ENCODE results near the gene TMEM234. TPM values are rescaled to one million over a fixed set of nuclear protein-coding genes. Genes with fewer than 3 reads are reported as not detected.

TMEM234 gene
- total and polyA plus RNA-seq, 2 of the 4 experiments (the other 2 are of a cell fraction), result 10.8 to 22.7 TPM

DNA sequence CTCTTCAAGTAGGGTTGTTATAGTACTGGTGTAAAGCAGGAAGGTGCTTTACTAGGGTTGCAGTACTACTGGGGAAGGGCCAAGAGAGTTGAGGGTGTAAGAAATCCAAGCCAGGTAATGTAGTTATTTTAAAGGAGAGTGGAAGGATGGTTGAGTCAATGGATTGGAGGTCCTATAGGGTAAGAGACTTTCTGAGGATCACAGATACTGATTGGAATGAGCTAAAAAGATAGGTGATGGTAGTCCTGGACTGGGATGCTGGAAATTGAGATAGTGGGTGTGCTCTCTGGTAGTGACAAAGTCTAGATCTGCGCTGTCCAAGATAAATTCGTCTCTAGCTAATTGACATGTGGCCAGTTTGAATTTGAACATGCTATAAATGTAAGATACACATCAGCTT is 35.7 kb downstream of the TMEM234 start:
- Histone ChIP-seq H3K27ac (ENCODE audit: insufficient read depth, low read length) (no peak overlapping the region), H2BK15ac (ENCODE audit: low read depth, low read length) (no peak overlapping the region), H3K27me3 (ENCODE audit: control insufficient read depth, insufficient read depth, low read length) (no peaks in the 10 kb centered on the region), H3K9me3 (ENCODE audit: control insufficient read depth, insufficient read depth, low read length) (no peaks in the 10 kb centered on the region), H3K9ac (ENCODE audit: low read depth, low read length) (no peak overlapping the region), H3K4me2 (ENCODE audit: low read depth, low read length) (no peak overlapping the region), H2AFZ (replicated peaks; ENCODE audit: low read length, poor library complexity) (no peak overlapping the region), H2AK9ac (replicated peaks; ENCODE audit: low read depth, low read length, poor library complexity) (no peak overlapping the region), H3K4me3 (ENCODE audit: insufficient read depth, low read depth, low read length) (no peak overlapping the region), H3K36me3 (ENCODE audit: control insufficient read depth, insufficient read depth, low read length) (peaks cover 73% of the 10 kb centered on the region), H3K23ac (ENCODE audit: low read depth, low read length) (peak overlapping the region; percentile 52; the same call in 1 of the 2 replicates), H2BK20ac (ENCODE audit: low read depth, low read length) (no peak overlapping the region), H3K18ac (ENCODE audit: low read depth, low read length) (no peak overlapping the region), H2BK120ac (ENCODE audit: low read depth, low read length) (no peak overlapping the region; the same call in 1 of the 2 replicates), H3K9me1 (ENCODE audit: insufficient read depth, low read length) (peaks cover 10% of the 10 kb centered on the region; the same call in 1 of the 2 replicates), H2BK5ac (ENCODE audit: low read depth, low read length, poor library complexity, severe bottlenecking) (no peak overlapping the region), H2AK5ac (ENCODE audit: low read depth, low read length) (no peak overlapping the region), H3K4me1 (ENCODE audit: control insufficient read depth, insufficient read depth, low read length) (peaks cover 16% of the 10 kb centered on the region), H3K4ac (ENCODE audit: low read depth, low read length) (no peak overlapping the region), H3K14ac (replicated peaks; ENCODE audit: low read depth, low read length) (no peak overlapping the region), H4K8ac (ENCODE audit: low read depth in 2 of 2, low read length in 2 of 2) (no peak overlapping the region; a peak in 1 of 4 replicates), H4K20me1 (ENCODE audit: insufficient read depth, low read length) (peaks cover 48% of the 10 kb centered on the region), H4K5ac (ENCODE audit: low read depth, low read length) (no peak overlapping the region), H3K79me1 (ENCODE audit: low read depth in 1 of 2, low read length in 2 of 2) (peaks cover 35 to 70% of the 10 kb centered on the region in 2 experiments), H4K91ac (ENCODE audit: insufficient read depth, low read depth, low read length) (0 out of 2 replicates have a peak overlapping the region, but pooled peaks have one; percentile 15), H3K56ac (ENCODE audit: extremely low read depth, insufficient read depth, low read length) (no peak overlapping the region)
- ATAC-seq (ENCODE audit: low read depth), result no peak
- dilution Hi-C loops (cut with HindIII; ENCODE audit: low sequenced_read_pairs, unreplicated experiment) (no loop called here), in situ Hi-C loops (cut with MboI; ENCODE audit: low sequenced_read_pairs) (no loop called here), intact Hi-C loops (cut with micrococcal nuclease) (no loop called here)
- no CpG with 5 or more reads among the region's 2 CpGs for WGBS, 2 experiments (ENCODE audit: extremely low coverage in 2 of 2, insufficient read length in 1 of 2)
- POLR2A ChIA-PET (ENCODE audit: unreplicated experiment), result no interaction called here
- no peak for DNase-seq
- CTCF ChIA-PET, result no interaction called here
- BruUV-seq (replicated peaks), result no TSS peak
- TF ChIP-seq, protein P1, sequence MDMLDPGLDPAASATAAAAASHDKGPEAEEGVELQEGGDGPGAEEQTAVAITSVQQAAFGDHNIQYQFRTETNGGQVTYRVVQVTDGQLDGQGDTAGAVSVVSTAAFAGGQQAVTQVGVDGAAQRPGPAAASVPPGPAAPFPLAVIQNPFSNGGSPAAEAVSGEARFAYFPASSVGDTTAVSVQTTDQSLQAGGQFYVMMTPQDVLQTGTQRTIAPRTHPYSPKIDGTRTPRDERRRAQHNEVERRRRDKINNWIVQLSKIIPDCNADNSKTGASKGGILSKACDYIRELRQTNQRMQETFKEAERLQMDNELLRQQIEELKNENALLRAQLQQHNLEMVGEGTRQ (IDR thresholded peaks at IDR 0.05; ENCODE audit: low read depth, low read length), result no peak
- TF ChIP-seq MAFK (IDR thresholded peaks at IDR 0.05; ENCODE audit: low read depth, low read length), result no peak
- TF ChIP-seq, protein P2, sequence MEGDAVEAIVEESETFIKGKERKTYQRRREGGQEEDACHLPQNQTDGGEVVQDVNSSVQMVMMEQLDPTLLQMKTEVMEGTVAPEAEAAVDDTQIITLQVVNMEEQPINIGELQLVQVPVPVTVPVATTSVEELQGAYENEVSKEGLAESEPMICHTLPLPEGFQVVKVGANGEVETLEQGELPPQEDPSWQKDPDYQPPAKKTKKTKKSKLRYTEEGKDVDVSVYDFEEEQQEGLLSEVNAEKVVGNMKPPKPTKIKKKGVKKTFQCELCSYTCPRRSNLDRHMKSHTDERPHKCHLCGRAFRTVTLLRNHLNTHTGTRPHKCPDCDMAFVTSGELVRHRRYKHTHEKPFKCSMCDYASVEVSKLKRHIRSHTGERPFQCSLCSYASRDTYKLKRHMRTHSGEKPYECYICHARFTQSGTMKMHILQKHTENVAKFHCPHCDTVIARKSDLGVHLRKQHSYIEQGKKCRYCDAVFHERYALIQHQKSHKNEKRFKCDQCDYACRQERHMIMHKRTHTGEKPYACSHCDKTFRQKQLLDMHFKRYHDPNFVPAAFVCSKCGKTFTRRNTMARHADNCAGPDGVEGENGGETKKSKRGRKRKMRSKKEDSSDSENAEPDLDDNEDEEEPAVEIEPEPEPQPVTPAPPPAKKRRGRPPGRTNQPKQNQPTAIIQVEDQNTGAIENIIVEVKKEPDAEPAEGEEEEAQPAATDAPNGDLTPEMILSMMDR (conservative IDR thresholded peaks at IDR 0.05; ENCODE audit: low read depth, low read length), result no peak
- no peak for TF ChIP-seq BHLHE40 (IDR thresholded peaks at IDR 0.05; ENCODE audit: low read depth, low read length)
- TF ChIP-seq MAZ (IDR thresholded peaks at IDR 0.05; ENCODE audit: borderline replicate concordance, low read depth, low read length), result no peak
- no peak for TF ChIP-seq RCOR1 (IDR thresholded peaks at IDR 0.05; ENCODE audit: insufficient replicate concordance, low read length)
- no peak for TF ChIP-seq CHD1 (IDR thresholded peaks at IDR 0.05; ENCODE audit: low read depth, low read length)
- no peak for TF ChIP-seq MXI1 (IDR thresholded peaks at IDR 0.05; ENCODE audit: borderline replicate concordance, low read depth, low read length)
- no peak for TF ChIP-seq NFE2L2 (IDR thresholded peaks at IDR 0.05; ENCODE audit: low read depth, low read length)
- TF ChIP-seq FOS (IDR thresholded peaks at IDR 0.05; ENCODE audit: low read depth, low read length), result no peak
- TF ChIP-seq SMC3 (IDR thresholded peaks at IDR 0.05; ENCODE audit: low read depth, low read length), result no peak
- no peak for TF ChIP-seq POLR2A (IDR thresholded peaks at IDR 0.05; ENCODE audit: low read depth, low read length)
- no peak for TF ChIP-seq RAD21 (IDR thresholded peaks at IDR 0.05; ENCODE audit: low read length)
- no peak for TF ChIP-seq RFX5 (IDR thresholded peaks at IDR 0.05; ENCODE audit: low read depth, low read length)
- no peak for TF ChIP-seq CEBPB (IDR thresholded peaks at IDR 0.05; ENCODE audit: low read depth, low read length)
- TF ChIP-seq ELK1 (IDR thresholded peaks at IDR 0.05; ENCODE audit: borderline replicate concordance, low read depth, low read length), result no peak
